ENCODE results near the gene PEX11A.

- TF ChIP-seq, protein P1, sequence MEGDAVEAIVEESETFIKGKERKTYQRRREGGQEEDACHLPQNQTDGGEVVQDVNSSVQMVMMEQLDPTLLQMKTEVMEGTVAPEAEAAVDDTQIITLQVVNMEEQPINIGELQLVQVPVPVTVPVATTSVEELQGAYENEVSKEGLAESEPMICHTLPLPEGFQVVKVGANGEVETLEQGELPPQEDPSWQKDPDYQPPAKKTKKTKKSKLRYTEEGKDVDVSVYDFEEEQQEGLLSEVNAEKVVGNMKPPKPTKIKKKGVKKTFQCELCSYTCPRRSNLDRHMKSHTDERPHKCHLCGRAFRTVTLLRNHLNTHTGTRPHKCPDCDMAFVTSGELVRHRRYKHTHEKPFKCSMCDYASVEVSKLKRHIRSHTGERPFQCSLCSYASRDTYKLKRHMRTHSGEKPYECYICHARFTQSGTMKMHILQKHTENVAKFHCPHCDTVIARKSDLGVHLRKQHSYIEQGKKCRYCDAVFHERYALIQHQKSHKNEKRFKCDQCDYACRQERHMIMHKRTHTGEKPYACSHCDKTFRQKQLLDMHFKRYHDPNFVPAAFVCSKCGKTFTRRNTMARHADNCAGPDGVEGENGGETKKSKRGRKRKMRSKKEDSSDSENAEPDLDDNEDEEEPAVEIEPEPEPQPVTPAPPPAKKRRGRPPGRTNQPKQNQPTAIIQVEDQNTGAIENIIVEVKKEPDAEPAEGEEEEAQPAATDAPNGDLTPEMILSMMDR (IDR thresholded peaks at IDR 0.05): no peak
- TF ChIP-seq POLR2A (IDR thresholded peaks at IDR 0.05): no peak
Measured at GRCh38 chr15:89640245-89640644, 50.3 kb downstream of the PEX11A start.
